ENCODE measurements around the gene UBALD1. TPM values are rescaled to one million over a fixed set of nuclear protein-coding genes. Genes with fewer than 3 reads are reported as not detected.
"Not testable (repeated sequence)": the region's sequence is repeated elsewhere in the genome, so short reads cannot be mapped to it uniquely, and the experiment has no call there.

Gene UBALD1
- total RNA-seq, 1 donor from 2014 or later = 19.1 TPM

DNA sequence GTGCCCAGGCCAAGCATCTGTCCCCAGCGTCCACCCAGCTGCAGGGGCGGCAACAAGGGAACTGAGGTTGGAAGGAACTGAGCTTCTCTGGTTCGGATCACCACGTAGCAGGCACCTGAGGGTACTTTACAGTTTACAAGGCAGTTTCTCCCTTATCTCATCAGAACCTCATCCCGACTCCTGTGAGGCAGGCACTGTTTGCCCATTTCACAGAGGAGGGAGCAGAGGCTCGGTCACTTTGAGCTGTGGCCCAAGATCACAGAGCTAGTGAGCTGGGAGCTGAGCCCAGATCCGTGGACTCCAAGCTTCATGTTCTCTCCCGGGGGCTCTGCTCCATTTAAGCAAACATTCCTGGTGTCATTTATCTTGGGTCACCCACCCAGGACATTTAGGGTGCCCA, 15.1 kb downstream of the UBALD1 start:
- ATAC-seq = no peak

DNA sequence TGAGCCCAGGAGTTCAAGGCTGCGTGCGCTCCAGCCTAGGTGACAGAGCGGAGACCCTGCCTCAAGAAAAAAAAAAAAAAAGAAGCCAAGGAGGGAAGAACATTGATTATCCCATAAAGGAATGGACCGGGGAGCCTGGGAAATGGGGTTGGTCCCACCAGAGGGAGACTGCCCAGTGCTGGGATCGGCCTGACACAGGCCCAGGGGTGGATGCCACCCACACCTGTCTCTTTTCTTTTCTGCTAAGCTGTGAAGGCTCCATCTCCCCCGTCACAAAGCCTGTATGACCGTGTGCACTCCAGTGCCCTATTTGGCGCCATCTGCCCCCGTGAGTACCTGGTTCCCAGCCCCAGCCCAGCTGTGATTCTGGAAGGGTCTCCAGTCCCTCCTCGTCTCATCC, 15.7 kb downstream of the UBALD1 start:
- no peak for DNase-seq (ENCODE audit: low spot score)

More for the DNA sequence above, 15.1 kb downstream of the UBALD1 start:
- DNase-seq (ENCODE audit: low spot score) = no peak

DNA sequence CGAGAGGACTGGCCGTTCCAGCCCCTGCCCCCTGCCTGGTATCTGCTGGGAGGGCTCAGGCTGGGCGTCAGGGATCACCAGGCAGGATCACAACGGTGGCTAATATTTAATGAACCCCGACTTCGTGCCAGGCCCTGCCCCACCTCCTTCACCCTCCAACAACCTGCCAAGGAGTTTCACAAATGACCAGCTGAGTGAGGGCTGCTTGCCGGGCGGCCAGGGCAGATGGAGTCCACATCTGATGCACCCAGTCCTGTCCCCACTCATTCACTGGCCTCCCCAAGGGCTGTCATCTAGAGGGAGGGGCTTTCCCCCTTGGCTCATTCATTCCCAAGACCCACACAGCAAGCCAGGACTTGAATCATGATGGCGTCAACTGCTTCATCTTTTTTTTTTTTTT, 17.5 kb downstream of the UBALD1 start:
- peak; percentile 66 for ATAC-seq
- DNase-seq (ENCODE audit: low spot score) = no peak

More for the DNA sequence above, 15.7 kb downstream of the UBALD1 start:
- no peak for ATAC-seq

DNA sequence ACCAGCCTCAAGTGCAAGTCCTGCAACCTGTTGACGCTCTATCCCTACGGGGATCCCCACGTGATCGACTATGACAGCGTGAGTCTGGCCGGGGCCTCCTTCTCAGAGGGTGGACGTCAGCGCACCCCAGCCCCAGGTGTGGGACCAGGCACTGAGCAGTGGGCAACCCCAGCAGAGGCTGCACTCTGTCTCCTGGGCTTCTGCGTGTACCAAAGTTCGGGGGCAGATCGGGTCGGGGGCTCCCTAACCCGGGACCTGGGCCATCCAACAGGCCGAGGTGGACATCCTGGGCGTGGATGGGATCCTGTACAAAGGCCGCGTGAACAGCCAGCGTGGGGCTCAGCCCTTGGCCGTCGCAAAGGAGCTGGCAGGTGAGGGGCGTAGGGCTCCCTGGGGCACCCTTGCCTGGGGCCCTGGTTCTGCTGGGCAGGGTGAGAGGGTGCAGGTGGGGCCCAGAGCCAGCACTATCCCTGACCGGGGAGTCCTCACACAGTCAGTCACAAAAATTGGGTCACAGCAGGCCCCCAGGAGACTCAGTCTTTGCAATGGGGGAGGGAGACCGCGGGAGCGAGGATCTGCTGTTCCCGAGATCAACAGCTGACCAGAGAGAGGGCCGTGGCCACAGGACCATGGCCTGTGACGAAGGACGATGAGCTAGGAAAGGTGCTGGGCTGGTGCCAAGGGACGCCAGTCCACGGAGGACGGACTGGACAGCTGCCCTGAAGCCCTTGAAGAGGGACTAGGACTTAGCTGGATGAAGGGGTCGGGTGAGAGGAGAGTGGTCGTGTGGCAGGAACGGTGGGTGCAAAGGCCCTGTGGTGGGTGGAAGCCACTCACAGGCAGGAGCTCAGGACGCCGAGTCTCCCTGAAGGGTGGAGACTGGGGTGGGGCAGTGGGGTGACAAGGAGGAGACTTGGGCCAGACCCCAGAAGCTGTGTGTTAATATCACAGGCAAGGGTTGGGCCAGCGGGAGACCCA, 20.0 kb downstream of the UBALD1 start:
- DNase-seq (ENCODE audit: low spot score) (no peak), ATAC-seq (no peak)

DNA sequence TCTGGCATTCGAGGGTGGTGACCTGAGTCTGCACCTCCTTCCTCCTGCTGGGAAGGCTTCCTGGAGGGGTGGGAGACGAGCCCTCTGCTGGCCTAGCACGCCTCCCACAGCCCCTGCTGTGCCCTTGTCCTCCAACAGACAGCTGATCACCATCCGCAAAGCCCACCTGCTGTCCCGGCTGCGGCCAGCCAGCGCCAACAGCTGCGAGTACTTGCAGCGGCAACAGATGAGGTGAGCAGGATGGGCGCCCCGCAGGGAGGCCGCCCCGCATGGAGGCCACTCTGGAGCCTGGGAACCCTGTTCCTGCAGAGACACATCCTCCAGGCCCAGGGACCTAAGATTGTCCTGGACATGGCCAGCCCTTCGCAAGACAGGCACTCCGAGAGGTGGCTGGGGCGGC, 21.6 kb downstream of the UBALD1 start:
- no peak for ATAC-seq

DNA sequence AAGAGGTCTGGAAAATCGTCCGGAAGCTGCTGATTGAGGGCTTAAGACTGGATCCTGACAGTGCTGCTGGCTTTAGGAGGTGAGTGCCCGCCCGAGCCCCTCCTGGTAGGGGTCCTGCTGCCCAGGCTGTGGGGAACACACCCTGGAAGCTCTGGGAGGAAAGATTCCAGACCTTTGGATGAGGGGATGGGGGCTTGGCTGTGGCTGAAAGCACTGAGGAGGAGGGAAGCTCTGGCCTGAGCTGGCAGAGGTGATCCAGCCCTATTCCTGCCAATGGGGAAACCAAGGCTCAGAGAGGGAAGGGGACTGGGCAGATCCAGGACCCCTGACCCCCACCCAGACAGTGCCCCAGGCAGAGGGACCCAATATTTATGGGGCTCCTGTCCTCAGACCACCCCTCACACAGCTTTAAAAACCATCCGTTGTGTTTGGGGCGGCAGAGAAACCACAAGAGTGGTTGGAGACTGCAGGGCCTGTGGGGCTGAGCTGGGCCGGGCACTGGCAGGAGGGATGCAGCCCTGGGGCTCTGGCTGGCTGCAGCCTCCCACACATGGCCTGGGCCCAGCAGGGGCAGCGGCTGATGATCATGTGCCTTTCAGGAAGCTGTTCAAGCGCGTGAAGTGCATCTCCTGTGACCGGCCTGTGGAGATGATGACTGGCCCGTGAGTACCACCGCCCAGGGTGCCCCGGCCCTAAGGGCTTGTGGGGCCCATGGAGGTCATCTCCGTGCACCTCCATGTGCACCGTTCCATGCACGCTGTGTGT, 22.8 kb downstream of the UBALD1 start:
- DNase-seq (ENCODE audit: low spot score) (no peak), ATAC-seq (no peak)

More for the DNA sequence above, 21.6 kb downstream of the UBALD1 start:
- no peak for DNase-seq (ENCODE audit: low spot score)

DNA sequence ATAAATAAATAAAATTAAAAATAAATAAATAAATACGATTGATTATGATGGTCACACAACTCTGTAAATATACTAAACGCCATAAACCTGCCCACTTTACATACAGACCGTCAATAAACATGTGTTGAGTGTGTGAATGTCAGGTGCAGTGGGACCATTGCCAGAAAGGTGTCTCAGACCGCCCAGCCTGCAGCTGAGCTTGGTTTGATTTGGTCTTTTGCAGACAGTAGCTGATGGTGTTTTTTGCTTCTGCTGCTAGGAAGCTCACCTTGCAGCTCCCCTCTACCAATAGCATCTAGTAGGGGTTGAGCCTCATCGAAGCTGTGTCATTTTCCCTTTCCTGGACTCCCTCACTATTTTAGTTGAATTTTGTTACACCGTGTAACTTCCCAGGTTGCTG, 23.5 kb downstream of the UBALD1 start:
- no peak for DNase-seq (ENCODE audit: low spot score)
- ATAC-seq = no peak

DNA sequence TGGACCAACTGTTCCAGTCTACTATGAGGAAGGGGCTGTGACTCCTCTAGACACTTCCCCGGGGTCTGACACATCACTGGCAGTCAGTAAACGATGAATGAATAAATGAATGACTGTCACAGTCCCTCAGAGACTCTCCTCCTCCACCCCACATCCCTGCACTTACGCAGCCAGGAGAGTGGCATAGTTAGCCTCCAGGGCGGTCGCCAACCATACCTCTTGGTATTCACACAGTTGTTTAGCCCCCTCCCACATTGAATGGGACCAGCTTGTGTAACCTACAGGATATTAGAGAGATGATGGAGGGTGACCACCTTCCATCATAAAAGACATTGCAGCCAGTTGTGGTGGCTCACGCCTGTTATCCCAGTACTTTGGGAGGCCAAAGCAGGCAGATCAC, 25.7 kb downstream of the UBALD1 start:
- DNase-seq (ENCODE audit: low spot score) = no peak
- ATAC-seq = no peak

DNA sequence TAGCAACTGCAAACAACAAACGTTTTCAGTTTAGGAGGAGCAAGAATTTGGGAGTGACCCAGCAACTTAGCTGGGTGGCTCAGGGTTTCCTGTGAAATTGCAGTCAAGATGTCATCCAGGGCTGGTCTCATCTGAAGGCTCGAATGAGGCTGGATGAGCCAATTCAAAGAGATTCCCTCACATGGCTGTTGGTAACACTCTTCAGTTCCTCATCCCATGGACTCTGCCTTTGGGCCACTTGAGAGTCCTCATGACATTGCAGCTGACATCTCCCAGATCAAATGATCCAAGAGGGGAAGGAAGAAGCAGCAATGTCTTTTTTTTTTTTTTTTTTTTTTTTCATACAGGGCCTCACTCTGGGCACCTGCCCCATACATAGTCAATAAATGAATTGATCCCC, 26.3 kb downstream of the UBALD1 start:
- no peak for DNase-seq (ENCODE audit: low spot score)
- no peak for ATAC-seq

DNA sequence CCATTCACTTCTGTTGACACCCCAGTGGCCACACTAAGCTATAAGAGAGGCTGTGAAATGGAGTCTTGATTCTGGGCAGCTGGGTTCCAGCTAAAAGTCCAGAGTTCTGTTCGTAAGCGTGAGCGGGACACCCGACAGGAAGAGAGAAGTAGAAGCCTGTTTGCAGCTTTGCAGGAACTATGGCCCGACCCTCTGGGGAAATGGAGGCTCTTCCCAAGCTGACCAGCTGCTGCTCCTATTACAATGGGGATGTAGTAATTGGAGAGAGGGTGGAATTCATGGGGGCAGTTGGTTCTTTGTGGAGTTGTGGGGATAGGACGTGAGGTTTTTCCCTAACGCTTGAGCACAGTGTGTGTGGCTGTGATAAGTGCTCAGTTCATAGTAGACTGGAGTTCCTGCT, 28.4 kb downstream of the UBALD1 start:
- no peak for ATAC-seq
- no peak for DNase-seq (ENCODE audit: low spot score)

DNA sequence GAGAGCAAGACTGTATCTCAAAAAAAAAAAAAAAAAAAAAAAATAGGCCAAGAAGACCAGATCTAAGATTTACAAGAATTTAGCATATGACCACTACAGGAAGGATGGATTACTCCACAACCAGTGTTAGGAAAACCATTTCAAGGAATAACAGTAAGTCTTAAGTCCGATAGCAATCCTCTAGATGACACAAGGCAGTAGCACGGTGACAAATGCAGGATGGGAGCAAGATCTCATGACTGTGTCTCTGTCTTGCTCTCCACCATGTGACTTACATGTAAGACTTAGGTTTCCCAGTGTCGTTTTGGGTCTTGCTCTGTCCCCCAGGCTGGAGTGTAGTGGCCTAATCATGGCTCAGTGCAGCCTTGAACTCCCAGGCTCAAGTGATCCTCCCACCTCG, 30.8 kb downstream of the UBALD1 start:
- DNase-seq (ENCODE audit: low spot score) (no peak), ATAC-seq (no peak)

DNA sequence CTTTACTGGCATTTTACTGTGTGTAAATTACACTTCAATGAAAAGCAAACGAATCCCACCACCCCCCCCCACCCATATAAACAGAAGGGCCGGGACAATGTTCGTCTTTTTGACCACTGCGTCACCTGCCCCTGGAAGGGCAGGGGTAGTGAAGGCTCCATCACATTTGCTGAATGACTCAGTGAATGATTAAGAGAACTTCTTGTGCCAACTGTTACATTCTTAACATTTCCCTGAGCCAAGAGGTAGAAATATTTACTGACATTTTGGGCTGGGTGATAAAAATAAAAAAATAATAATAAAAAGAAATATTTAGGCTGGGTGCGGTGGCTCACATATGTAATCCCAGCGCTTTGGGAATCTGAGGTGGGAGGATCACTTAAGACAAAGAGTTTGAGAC, 34.4 kb downstream of the UBALD1 start:
- ATAC-seq (no peak), DNase-seq (ENCODE audit: low spot score) (no peak)

DNA sequence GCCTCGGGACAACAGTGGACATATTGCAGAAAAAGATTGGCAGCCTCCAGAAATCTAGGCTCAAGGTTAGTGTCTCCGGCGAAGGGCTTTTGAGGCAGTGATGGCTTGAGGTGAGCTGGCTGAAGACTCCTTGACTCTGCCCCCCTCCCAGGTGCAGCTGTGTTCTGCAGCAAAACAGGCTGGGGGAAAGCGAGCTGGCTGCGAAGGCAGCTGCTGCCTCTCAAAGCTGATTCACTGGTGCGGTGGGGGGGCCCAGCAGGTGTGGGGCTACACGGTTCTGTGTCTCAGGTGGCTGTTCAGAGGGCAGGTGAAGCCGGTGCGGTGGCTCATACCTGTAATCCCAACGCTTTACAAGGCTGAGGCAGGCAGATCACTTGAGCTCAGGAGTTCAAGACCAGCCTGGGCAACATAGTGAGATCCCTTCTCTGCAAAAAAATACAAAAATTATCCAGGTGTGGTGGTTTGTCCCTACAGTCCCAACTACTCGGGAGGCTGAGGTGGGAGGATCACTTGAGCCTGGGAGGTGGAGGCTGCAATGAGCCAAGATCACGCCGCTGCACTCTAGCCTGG, 35.6 kb downstream of the UBALD1 start:
- ATAC-seq = no peak
- no peak for DNase-seq (ENCODE audit: low spot score)

DNA sequence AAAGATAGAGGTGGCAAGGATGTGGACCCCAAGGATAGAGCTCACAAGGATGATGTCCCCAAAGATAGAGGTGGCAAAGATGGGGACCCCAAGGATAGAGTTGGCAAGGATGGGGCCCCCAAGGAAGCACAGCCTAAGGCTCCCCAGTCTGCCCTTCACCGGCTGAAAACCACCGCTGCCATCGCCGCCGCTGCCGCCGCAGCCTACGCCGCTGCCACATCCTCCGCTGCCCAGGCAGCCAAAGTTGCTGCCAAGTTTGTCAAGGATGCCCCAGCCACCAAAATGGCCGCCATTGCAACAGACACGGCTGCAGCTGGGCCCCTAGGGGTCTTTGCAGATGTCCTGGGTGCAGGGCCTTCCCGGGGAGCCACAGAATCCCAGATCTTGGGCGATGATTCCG, 38.7 kb downstream of the UBALD1 start:
- ATAC-seq = no peak

DNA sequence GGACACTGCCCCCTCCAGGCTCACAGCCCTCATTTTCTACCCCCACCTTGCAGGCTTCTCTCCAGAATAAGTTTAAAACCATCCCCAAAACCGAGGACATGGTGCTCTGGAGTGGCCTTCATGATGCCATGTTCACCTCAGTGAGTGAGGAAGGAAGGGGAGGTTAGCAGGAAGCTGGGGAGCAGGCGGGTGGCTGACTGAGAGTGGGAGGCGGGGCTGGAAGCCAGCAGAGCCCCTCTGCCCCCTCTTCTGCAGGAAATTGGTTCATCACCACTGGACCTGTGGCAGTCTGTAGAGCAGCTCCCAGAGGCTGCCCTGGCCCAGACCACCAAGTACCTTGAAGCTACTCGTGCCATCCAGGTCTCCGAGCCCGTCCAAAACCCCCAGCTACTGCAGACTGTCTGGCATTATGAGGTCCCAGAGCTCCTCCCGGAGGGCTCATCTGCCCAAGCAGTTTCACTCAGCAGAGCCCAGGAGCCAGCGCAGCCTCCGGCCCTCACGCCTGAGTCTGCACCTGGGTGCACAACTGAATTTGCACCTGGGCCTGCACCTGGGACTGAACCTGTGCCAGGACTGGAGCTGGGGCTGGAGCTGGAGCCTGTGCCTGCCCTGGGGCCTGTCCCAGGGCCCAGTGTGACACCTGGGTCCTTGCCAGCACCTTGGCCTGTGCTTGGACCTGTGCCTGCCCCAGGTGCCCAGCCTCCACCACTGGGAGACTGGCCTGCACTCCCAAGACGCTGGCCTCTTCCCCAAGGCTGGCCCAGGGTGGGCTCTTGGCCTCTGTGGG, 39.6 kb downstream of the UBALD1 start:
- no peak for DNase-seq (ENCODE audit: low spot score)
- peak; percentile 26 for ATAC-seq

More for the DNA sequence above, 38.7 kb downstream of the UBALD1 start:
- no peak for DNase-seq (ENCODE audit: low spot score)

DNA sequence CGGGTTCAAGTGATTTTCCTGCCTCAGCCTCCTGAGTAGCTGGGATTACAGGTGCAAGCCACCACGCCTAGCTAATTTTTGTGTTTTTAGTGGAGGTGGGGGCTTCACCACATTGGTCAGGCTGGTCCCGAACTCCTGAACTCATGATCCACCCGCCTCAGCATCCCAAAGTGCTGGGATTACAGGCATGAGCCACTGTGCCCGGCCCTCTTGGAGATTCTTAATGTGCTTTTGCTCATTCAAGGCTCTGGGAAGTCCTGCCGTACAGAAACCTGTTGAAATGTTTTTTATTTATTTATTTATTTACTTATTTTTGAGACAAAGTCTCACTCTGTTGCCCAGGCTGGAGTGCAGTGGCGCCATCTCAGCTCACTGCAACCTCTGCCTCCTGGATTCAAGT, 40.8 kb downstream of the UBALD1 start:
- not testable (repeated sequence) for DNase-seq (ENCODE audit: low spot score); ATAC-seq

DNA sequence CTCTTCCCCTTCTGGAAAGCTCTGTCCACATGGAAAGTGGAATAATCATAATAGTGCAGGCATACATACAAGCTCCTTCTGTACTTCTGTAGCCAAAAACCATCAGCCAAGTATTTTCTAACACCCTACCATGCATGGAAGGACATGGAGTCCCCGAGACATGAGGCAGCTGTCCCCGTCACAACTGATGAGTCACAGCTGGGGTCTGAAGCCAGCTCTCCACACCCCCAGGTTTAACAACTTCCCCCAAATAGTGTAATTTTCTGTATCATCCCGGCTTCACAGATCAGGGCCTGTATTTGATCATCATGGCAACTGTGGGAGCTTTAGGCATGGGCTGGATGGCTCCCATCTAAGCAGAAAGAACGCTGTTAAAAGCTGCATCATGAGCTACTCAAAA, 42.0 kb downstream of the UBALD1 start:
- ATAC-seq = no peak
- no peak for DNase-seq (ENCODE audit: low spot score)

DNA sequence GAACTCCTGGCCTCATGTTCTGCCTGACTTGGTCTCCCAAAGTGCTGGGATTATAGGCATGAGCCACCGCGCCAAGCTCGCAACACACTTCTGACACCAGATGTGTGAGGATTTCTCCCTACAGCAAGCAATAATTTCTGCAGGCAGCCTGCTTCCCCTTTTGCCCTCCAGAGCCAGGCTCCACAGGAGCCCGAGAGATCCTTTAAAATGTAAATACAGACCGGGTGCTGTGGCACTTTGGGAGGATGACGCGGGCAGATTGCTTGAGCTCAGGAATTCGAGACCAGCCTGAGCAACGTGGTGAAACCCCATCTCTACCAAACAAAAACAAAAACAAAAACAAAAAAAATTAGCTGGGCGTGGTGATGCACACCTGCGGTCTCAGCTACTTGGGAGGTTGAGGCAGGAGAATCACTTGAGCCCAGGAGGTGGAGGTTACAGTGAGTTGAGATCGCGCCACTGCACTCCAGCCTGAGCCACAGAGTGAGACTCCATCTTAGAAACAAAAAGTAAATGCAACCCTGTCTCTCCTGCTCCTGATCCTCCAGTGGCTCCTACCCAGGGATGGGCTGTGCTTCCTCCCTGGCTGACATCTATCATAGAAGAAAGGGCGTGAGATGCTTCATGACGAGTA, 43.9 kb downstream of the UBALD1 start:
- DNase-seq (ENCODE audit: low spot score) (no peak), ATAC-seq (no peak)

DNA sequence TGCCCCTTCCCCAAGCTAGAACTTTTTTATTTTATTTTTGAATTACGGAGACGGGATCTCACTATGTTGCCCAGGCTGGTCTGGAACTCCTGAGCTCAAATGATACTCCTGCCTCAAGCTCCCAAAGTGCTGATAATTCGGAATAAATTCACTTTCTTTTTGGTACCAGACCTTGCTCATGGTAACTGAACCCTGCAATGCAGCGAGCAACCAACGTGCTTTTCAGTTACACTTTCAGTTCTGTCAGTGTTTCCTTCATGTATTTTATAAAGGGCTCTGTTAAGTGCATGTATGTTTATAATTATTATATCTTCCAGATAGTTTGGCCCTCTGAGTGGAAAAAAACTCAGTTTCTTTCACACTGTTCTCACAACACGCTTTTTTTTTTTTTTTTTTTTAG, 44.6 kb downstream of the UBALD1 start:
- DNase-seq (ENCODE audit: low spot score) = no peak
- no peak for ATAC-seq

DNA sequence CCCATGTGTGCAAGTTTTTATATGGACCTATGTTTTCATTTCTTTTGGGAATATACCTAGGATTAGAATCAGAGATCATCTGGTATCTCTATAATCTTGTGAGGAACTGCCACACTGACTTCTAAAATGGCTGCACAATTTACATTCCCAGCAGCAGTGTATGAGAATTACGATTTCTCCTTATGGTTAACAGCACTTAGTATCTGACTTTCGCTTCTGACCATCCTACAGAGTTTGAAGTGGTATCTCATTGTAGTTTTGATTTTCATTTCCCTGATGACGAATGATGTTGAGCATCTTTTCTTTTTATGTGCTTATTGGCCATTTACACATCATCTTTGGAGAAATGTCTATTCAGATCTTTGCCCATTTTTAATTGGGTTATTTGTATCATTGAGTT, 48.5 kb downstream of the UBALD1 start:
- DNase-seq (ENCODE audit: low spot score) (no peak), ATAC-seq (no peak)
